ENCODE measurements around the gene LMBRD1.
A peak's percentile ranks its signal among the peaks of the same experiment; 100 is the strongest.

The LMBRD1 gene

DNA sequence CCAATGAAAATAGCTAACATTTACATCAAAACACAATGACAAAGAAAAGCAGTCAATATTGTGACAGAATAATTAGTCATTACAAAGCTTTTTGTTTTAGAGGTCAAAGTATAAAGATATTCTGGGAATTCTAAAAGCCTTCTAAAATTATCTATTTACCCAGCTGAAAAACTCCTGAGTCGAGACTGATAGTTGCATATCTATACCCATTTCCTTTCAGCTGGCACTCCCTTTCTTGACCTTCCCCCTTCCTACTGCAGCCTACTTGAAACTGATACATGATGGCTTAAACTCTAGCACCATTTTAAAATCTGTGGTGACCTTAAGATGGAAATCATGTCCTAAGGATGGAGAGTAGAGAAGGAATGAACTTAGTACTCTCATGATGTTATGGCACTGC is 38.6 kb downstream of the LMBRD1 start:
- TF ChIP-seq, protein P1, sequence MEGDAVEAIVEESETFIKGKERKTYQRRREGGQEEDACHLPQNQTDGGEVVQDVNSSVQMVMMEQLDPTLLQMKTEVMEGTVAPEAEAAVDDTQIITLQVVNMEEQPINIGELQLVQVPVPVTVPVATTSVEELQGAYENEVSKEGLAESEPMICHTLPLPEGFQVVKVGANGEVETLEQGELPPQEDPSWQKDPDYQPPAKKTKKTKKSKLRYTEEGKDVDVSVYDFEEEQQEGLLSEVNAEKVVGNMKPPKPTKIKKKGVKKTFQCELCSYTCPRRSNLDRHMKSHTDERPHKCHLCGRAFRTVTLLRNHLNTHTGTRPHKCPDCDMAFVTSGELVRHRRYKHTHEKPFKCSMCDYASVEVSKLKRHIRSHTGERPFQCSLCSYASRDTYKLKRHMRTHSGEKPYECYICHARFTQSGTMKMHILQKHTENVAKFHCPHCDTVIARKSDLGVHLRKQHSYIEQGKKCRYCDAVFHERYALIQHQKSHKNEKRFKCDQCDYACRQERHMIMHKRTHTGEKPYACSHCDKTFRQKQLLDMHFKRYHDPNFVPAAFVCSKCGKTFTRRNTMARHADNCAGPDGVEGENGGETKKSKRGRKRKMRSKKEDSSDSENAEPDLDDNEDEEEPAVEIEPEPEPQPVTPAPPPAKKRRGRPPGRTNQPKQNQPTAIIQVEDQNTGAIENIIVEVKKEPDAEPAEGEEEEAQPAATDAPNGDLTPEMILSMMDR (IDR thresholded peaks at IDR 0.05; ENCODE audit: control insufficient read depth, extremely low read depth, insufficient read depth), result no peak
- H3K4me3 ChIP-seq (ENCODE audit: low read depth, low read length), result no peak overlapping the region
- no peak for DNase-seq (ENCODE audit: low read depth)

DNA sequence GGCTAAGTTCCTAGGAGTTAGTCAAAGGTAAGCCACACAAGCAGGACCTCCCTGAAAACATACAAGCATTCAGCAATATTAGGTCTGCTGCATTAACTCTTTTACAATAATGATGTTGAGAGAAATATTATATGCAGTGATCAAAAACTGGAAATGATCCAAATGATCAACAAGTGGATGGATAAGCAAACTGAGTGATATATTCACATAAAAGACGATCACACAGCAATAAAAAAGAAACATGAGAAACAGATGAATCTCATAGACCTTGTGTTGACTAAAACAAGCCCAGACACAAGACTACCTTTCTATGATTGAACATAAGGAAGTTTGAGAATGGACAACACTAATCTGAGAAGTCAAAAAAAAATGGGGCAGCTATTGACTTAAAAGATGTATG is 39.9 kb downstream of the LMBRD1 start:
- H3K4me3 ChIP-seq (ENCODE audit: low read depth, low read length), result no peak overlapping the region

DNA sequence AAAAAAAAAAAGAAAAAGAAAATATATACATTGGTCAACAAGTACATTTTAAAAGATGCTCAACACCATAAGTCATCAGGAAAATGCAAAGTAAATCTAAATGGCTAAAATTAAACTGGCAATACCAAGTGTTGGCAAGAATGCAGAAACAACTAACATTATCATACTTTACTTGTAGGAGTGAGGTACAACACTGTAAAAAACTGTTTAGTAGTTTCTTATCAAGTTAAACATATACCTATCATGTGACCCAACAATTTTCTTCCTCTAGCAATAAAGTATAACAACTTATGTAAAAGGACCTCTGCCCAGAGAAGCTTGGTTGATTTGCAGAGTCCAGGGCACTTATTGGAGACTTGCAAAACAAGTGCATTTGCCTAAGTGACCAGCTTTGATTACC is 40.4 kb downstream of the LMBRD1 start:
- DNase-seq (ENCODE audit: low read depth), result no peak
- H3K4me3 ChIP-seq (ENCODE audit: low read depth, low read length), result no peak overlapping the region
- TF ChIP-seq, protein P1 (IDR thresholded peaks at IDR 0.05; ENCODE audit: control insufficient read depth, extremely low read depth, insufficient read depth), result no peak

More for the DNA sequence above, 39.9 kb downstream of the LMBRD1 start:
- no peak for DNase-seq (ENCODE audit: low read depth)
- TF ChIP-seq, protein P1 (IDR thresholded peaks at IDR 0.05; ENCODE audit: control insufficient read depth, extremely low read depth, insufficient read depth), result no peak

DNA sequence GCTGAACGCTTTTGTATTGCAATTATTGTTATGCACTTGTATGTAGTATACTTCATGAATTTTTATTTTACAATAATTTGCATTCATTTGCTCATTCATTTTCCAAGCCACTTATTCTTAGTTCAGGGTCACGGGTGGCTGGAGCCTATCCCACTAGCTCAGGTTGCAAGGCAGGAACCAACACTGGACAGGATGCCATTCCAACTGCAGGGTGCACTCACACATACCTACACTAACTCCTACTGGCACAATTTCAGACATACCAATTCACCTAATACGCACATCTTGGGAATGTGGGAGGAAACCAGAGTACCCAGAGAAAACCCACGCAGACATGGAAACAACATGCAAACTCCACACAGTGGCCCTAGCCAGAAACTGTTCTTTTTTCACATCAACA is 61.8 kb downstream of the LMBRD1 start:
- no peak for DNase-seq (ENCODE audit: low read depth)
- H3K4me3 ChIP-seq (ENCODE audit: low read depth, low read length), result no peak overlapping the region
- TF ChIP-seq, protein P1 (IDR thresholded peaks at IDR 0.05; ENCODE audit: control insufficient read depth, extremely low read depth, insufficient read depth), result 0 out of 2 replicates have a peak, but pooled peaks have one; percentile 6

DNA sequence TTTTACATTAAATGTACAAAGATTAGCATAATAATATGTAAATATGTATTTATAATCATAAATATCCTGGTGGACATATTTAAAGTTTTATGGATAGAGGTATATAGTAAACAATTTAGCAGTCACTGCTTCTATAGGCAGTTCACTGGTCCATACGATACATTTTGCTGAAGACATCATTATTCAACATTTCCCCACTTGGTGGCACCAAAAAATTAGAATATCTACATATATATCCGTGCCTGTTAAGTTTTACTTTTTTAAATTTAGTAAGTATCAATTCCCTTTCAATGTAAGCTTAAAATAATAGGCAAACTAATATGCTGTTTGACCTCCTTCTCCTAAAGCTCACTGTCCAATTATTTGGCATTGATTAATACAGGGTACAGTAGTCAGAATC is 64.2 kb downstream of the LMBRD1 start:
- no peak for DNase-seq (ENCODE audit: low read depth)
- TF ChIP-seq, protein P1 (IDR thresholded peaks at IDR 0.05; ENCODE audit: control insufficient read depth, extremely low read depth, insufficient read depth), result peak; percentile 36
- no peak overlapping the region for H3K4me3 ChIP-seq (ENCODE audit: low read depth, low read length)

DNA sequence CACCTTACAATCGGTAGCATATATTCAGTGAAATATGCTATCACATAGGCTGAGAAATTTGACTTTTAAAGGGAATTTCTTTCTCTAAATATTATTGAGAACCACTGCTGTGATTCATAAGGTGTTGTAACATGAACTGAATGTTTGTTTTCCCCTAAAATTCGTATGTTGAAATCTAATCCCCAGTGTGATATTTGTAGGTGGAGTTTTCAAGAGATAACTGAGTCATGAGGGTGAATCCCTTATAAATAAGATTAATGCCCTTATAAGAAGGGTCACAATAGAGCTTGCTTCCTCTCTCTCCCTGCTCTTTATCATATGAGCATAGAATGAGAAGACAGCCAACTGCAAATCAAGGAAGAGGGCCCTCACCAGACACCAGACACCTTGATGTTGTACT is 64.8 kb downstream of the LMBRD1 start:
- H3K4me3 ChIP-seq (ENCODE audit: low read depth, low read length), result no peak overlapping the region
- TF ChIP-seq, protein P1 (IDR thresholded peaks at IDR 0.05; ENCODE audit: control insufficient read depth, extremely low read depth, insufficient read depth), result no peak
- DNase-seq (ENCODE audit: low read depth), result no peak

DNA sequence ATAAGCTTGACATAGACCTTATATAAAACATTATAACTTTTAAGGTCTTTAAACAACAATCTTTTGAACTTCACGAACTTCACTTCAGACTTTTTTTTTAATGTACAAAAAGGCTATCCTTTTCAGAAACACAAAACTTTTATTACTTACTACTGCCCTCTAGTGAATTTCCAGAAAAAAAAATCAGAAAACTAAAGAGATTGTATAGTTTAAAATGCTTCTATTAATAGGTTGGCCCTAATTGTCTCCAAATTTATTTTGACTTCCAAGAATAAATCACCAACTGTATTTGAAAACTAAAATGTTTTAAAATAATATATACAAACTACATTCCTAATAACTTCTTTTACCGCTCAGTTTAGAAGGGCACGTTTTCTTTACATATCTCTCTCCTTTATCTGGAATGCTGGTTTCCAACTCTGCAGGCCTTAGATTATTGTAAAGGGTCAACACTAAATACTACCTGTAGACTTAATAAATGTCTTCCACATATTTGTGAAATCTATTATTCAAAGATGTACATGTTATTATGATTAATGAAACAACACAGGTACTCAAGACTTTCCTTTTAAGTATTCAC is 66.8 kb downstream of the LMBRD1 start:
- H3K4me3 ChIP-seq (ENCODE audit: low read depth, low read length), result no peak overlapping the region
- TF ChIP-seq, protein P1 (IDR thresholded peaks at IDR 0.05; ENCODE audit: control insufficient read depth, extremely low read depth, insufficient read depth), result peak; percentile 22; the same call in 1 of the 2 replicates
- no peak for DNase-seq (ENCODE audit: low read depth)
